ENCODE data around the gene SNED1.

The SNED1 gene

DNA sequence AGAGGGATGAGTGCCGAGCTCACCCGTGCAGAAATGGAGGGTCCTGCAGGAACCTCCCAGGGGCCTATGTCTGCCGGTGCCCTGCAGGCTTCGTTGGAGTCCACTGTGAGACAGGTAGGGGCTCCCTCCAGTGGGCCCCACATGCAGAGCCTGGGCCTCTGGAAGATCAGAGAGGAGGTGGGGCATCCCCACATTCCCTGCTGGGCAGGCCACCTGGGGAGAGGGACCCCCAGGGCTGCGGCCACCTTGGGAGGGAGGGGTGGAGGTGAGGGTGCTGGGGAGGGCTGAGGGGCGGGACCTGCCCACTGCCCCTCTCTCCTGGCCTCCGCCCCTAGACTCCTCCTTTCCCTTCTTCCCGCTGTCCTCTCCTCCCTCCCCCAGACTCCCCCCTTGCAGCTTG lies 65.2 kb downstream of the SNED1 start:
- H3K4me2 ChIP-seq (ENCODE audit: insufficient read depth, low read length) = no peak overlapping the region
- no peaks in the 10 kb centered on the region for H3K4me1 ChIP-seq (ENCODE audit: insufficient read depth, low read length)
- no peak overlapping the region for H3K4me3 ChIP-seq (ENCODE audit: low read depth in 1 of 2, low read length in 2 of 2)
- no peak overlapping the region for H2AFZ ChIP-seq (ENCODE audit: low read depth, low read length)
- no peaks in the 10 kb centered on the region; the same call in none of the 2 replicates for H4K20me1 ChIP-seq (ENCODE audit: insufficient read depth, low read length)
- no peaks in the 10 kb centered on the region for H3K79me2 ChIP-seq (ENCODE audit: insufficient read depth, low read length)
- no peak overlapping the region for H3K27ac ChIP-seq (ENCODE audit: low read length)
- no peaks in the 10 kb centered on the region for H3K9me3 ChIP-seq (ENCODE audit: insufficient read depth, low read length, severe bottlenecking)
- no peaks in the 10 kb centered on the region for H3K27me3 ChIP-seq (ENCODE audit: insufficient read depth, low read length, poor library complexity)
- TF ChIP-seq EZH2 (IDR thresholded peaks at IDR 0.05; ENCODE audit: borderline replicate concordance, low read depth, low read length, severe bottlenecking) = no peak
- TF ChIP-seq, protein P1, sequence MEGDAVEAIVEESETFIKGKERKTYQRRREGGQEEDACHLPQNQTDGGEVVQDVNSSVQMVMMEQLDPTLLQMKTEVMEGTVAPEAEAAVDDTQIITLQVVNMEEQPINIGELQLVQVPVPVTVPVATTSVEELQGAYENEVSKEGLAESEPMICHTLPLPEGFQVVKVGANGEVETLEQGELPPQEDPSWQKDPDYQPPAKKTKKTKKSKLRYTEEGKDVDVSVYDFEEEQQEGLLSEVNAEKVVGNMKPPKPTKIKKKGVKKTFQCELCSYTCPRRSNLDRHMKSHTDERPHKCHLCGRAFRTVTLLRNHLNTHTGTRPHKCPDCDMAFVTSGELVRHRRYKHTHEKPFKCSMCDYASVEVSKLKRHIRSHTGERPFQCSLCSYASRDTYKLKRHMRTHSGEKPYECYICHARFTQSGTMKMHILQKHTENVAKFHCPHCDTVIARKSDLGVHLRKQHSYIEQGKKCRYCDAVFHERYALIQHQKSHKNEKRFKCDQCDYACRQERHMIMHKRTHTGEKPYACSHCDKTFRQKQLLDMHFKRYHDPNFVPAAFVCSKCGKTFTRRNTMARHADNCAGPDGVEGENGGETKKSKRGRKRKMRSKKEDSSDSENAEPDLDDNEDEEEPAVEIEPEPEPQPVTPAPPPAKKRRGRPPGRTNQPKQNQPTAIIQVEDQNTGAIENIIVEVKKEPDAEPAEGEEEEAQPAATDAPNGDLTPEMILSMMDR (IDR thresholded peaks at IDR 0.05; ENCODE audit: borderline replicate concordance, extremely low read depth, low read length, poor library complexity, severe bottlenecking) = no peak
- H3K36me3 ChIP-seq (ENCODE audit: insufficient read depth, low read length) = no peaks in the 10 kb centered on the region
- H3K9ac ChIP-seq (ENCODE audit: low read depth, low read length) = no peak overlapping the region
- DNase-seq (no peak), ATAC-seq (ENCODE audit: insufficient read depth, low read depth) (no peak)

DNA sequence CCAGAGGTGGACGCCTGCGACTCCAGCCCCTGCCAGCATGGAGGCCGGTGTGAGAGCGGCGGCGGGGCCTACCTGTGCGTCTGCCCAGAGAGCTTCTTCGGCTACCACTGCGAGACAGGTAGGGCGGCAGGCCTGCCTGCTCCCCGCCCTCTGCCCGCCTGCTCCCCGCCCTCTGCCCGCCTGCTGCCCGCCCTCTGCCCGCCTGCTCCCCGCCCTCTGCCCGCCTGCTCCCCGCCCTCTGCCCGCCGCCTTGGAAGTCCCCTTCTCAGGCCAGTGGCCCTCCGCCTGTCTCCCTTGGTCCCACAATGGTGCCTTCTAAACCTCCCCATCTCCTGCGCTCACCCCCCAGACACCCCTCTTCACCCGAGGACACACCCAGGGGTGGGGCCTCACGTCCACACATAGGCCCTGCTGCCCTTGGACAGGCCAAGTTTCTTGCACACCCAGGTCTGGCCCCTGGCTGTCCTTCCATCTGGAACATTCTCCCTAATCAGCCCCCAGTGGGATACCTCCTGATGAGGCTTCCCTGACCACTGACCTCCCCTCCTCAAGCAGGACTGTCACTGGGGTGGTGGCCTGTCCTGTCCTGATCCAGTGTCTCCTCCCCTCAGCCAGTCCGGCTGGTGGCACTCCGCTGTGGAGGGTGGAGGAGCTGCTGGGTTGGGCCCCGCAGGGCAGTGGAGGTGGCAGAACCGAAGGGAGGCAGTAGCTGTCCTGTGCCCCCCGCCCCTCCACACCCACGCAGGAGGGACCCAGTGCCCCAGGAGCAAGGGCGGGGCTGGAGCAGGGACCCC lies 65.8 kb downstream of the SNED1 start:
- Histone ChIP-seq H3K27me3 (ENCODE audit: insufficient read depth, low read length, poor library complexity) (no peaks in the 10 kb centered on the region), H3K4me2 (ENCODE audit: insufficient read depth, low read length) (no peak overlapping the region), H3K4me1 (ENCODE audit: insufficient read depth, low read length) (no peaks in the 10 kb centered on the region), H3K9ac (ENCODE audit: low read depth, low read length) (no peak overlapping the region), H3K36me3 (ENCODE audit: insufficient read depth, low read length) (no peaks in the 10 kb centered on the region), H3K9me3 (ENCODE audit: insufficient read depth, low read length, severe bottlenecking) (no peaks in the 10 kb centered on the region), H4K20me1 (ENCODE audit: insufficient read depth, low read length) (no peaks in the 10 kb centered on the region; the same call in none of the 2 replicates), H3K4me3 (ENCODE audit: low read depth in 1 of 2, low read length in 2 of 2) (no peak overlapping the region), H3K79me2 (ENCODE audit: insufficient read depth, low read length) (no peaks in the 10 kb centered on the region), H2AFZ (ENCODE audit: low read depth, low read length) (no peak overlapping the region), H3K27ac (ENCODE audit: low read length) (no peak overlapping the region)
- TF ChIP-seq EZH2 (IDR thresholded peaks at IDR 0.05; ENCODE audit: borderline replicate concordance, low read depth, low read length, severe bottlenecking) = no peak
- TF ChIP-seq, protein P1 (IDR thresholded peaks at IDR 0.05; ENCODE audit: borderline replicate concordance, extremely low read depth, low read length, poor library complexity, severe bottlenecking) = no peak
- ATAC-seq (ENCODE audit: insufficient read depth, low read depth) = no peak
- DNase-seq = no peak

DNA sequence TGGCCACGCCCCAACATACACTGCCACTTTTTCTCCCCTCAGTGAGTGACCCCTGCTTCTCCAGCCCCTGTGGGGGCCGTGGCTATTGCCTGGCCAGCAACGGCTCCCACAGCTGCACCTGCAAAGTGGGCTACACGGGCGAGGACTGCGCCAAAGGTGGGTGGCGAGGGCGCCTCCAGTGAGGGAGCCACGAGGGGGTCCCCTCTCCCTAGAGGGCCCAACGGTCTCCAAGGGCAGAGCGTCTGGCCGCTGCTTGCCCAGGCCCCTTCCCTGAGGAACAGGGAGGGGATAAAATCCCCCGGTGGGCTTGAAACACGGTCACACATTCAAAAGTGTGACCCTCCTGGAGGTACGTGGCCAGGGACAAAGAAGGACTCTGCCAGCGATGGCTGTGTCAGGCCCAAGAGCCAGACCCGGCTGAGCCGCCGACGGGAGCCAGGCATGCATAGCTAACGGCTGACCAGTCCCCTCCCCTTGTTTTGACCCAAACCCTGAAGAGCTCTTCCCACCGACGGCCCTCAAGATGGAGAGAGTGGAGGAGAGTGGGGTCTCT lies 66.5 kb downstream of the SNED1 start:
- Histone ChIP-seq H3K4me3 (ENCODE audit: low read depth in 1 of 2, low read length in 2 of 2) (no peak overlapping the region), H4K20me1 (ENCODE audit: insufficient read depth, low read length) (no peaks in the 10 kb centered on the region; the same call in none of the 2 replicates), H3K27ac (ENCODE audit: low read length) (no peak overlapping the region), H3K9me3 (ENCODE audit: insufficient read depth, low read length, severe bottlenecking) (no peaks in the 10 kb centered on the region), H3K4me1 (ENCODE audit: insufficient read depth, low read length) (no peaks in the 10 kb centered on the region), H3K79me2 (ENCODE audit: insufficient read depth, low read length) (no peaks in the 10 kb centered on the region), H3K4me2 (ENCODE audit: insufficient read depth, low read length) (no peak overlapping the region), H3K9ac (ENCODE audit: low read depth, low read length) (no peak overlapping the region), H3K36me3 (ENCODE audit: insufficient read depth, low read length) (no peaks in the 10 kb centered on the region), H2AFZ (ENCODE audit: low read depth, low read length) (no peak overlapping the region), H3K27me3 (ENCODE audit: insufficient read depth, low read length, poor library complexity) (no peaks in the 10 kb centered on the region)
- TF ChIP-seq, protein P1 (IDR thresholded peaks at IDR 0.05; ENCODE audit: borderline replicate concordance, extremely low read depth, low read length, poor library complexity, severe bottlenecking) = no peak
- no peak for TF ChIP-seq EZH2 (IDR thresholded peaks at IDR 0.05; ENCODE audit: borderline replicate concordance, low read depth, low read length, severe bottlenecking)
- no peak for DNase-seq
- ATAC-seq (ENCODE audit: insufficient read depth, low read depth) = no peak
